Stimulated activated CD4-positive, alpha-beta T cell treated with anti-CD3 and anti-CD28 coated beads, Interleukin-12 subunit alpha, Interleukin-12 subunit beta, amount 100 ng/mL, for 24 hours (primary cell): ENCODE measurements around the gene CHRDL1.

Source experiments
- DNase-seq, 2 experiments: peaks; one replicate each; pipeline ENCODE4 v3.0.0-alpha.2; 2020; ENCODE audit warnings: low read depth in 2 of 2

Gene CHRDL1

DNA sequence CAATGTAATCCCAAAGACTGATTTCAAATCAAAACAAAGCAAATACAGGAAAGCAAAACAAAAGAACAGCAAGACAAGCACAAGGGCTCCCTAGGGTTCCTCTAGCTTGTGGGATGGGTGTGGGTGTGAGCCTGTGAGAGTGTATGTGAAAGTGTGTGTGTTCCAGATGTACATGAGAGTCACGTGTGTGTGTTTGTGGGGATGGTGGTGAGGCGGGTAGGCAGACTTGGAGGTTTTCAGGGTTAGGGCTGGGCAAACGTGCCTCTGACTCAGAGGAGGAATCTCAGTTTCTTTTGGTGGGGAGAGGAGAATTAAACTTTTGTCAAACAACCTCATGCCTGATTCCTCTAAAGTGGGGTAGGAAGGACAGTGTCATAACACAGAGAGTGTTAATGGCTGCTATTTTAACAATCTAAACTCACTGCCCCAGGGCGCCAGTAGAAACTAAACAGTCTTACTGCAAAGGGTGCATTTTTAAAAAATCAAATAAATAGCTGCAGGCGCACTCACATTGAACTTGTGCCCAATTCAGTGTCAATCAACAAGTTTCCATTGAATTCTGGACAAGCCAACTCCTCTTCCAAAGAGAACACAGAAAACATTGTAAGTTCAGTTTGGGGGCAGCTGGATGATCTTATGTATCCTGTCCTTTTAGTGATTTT is 51.8 kb downstream of the CHRDL1 start:
- DNase-seq = no peak

- no peak for DNase-seq
Measured at GRCh38 chrX:110741213-110741796, 54.3 kb downstream of the CHRDL1 start.

GRCh38 chrX:110734894-110735541 is 60.6 kb downstream of the CHRDL1 start:
- DNase-seq = no peak

DNA sequence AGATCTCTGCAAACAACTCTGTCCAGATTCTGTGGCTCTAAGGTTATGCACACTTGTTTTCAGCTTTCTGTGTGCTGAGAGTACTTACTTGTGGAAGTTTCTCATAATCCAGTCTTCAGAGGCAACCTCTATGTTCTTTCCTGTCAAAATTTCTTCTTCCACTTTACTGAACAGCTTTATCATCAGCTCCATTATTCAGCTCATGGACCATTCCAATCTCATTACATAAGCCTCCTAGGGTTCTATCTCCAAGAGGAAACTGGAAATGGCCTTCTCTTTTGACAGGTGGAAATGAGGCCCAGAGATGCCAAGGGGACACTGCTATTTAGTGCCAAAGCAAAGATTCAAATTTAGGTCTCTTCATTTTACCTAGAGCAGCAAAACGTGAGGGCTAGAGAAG is 61.3 kb downstream of the CHRDL1 start:
- DNase-seq = no peak

DNA sequence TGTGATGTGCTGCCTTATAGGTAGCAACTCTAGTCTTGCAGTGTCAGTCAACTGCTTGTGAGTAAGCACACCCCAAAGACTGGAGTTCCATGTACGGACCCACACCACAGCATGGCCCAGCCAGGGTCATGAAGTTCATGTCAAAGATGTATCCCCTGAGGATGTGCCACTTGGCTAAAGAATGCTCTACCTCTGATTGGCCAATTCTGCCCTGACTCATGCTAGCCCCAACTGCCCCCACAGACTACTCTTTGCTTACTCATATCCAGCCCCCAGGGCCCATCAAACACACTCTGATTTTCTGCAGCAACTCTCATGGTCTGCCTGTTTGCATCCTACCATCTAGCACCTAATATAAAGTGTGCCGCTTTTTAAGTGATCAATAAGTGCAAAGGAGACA is 62.5 kb downstream of the CHRDL1 start:
- DNase-seq = no peak

DNA sequence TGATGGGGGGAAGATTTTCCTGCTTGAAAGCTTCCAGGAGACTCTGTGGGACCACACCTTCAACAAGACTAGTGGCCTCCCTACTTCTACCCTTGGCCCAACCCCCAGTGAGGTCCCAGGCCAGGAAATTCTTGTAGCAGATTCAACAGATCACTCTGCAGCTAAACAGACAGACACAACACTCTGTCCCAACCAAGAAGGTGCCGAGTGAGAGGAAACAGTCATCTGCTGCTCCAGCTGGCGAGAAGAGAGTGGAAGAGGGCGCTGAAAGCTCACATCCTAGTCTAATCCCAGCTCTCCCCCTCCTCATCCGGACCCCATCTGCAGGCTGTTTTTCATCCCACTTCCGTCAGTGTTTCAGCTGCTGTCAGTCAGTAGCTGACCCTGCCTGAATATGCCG is 63.4 kb downstream of the CHRDL1 start:
- no peak for DNase-seq

- DNase-seq = no peak
Measured at GRCh38 chrX:110723844-110724243, 71.8 kb downstream of the CHRDL1 start.

DNA sequence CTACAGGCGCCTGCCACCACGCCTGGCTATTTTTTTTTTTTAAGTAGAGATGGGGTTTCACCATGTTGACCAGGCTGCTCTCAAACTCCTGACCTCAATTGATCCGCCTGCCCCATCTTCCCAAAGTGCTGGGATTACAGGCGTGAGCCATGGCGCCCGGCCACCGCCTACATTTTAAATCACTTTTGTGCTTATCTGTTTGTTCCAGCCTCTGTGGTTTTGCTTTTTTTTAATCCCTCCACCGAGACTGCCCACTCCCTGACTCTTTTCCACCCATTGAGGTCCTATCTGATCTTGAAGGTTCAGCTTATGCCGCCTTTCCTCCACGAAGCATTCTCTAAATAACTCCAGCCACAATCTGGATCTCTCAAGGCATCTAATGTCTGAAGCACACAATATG is 73.5 kb downstream of the CHRDL1 start:
- DNase-seq = no peak

DNA sequence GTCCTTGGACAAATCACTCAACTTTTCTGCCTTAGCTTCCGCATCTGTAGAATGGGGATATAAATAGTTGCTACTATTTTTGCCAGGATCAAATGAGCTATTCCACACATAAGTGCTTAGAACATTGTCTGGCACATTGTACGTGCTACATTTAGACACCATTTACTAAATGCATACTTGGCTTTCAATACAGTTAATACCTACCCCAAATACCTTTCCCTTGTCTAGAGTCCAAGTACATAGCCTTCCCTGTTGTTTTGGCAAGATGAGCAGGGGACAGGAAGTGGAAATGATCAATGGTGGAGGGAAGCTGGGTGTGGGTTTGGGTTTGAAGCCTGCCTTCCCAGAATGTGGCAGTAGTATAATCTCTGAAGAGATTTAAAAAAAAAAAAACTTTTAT is 82.0 kb downstream of the CHRDL1 start:
- DNase-seq = no peak

DNA sequence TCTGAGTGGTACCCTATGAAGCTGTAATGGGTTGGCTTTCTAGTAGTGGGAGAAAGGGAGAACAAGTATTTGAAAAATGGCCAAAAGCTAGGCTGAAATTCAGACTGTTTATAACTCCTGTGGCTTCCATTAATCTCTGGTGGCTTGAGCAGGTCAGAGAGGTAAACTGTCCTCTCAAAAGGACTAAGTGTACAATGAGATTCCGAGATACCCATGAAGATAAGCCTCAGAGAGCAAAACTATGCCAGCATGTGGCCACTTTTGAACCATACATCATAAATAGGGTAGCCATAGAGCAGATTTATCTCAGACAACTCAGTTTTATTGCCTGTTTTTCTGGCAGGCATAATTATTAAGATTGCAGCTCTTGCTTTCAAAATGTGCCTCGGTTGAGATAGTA is 89.2 kb downstream of the CHRDL1 start:
- DNase-seq = no peak

DNA sequence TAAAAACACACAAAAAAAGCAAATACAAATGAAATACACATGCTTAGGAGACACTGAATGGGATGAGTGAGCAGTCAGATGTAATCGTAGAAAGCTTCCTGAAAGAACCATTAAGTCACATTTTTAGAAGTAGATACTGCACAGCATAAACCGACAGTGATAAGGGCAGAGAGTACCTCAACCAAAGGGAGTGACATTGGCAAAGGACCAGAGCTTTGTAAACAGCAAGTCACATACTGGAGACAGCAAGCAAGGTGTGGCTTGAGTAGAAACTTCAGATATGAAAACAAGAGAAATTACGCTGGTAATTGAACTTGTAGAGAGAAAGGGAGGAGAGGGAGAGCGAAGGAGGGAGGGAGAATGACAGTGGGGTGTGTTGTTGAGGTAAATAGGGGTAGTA is 92.0 kb downstream of the CHRDL1 start:
- no peak for DNase-seq

DNA sequence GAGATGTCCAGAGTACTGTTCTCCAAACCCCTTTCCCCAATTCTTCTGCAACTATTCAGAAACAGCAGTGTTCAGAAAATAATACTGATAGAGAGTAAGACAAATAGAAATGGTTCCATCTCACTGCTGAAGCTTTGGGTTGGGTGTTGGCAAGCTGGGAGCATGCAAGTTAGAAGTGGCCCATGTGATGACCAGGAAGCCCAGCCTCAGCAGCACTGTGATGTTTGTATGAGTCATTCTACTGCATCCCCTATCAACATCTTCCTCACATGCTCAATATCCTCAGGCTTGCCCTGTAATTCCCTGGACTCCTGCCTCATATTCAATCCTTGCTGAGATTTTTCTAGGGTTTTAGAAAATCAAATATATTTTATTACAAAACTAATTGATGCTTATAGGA is 96.5 kb downstream of the CHRDL1 start:
- no peak for DNase-seq

DNA sequence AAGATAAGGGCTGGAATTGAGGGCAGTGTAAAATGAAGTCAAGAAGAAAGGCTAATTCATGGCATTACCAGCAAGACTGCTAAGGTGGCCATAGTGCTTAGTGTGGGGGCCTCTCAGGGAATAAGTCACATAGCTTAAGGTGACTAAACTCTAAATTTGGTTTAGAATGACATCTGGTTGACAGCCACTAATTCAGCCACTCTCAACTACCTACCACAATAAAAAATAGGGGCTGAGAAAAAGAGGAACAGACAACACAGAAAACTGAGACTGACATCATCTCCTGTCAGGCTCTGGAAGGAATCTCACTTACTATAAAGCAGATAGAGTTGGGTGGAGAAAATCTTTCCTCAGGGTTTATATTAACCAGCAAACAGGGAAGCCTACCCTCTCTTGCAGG is 96.9 kb downstream of the CHRDL1 start:
- no peak for DNase-seq

DNA sequence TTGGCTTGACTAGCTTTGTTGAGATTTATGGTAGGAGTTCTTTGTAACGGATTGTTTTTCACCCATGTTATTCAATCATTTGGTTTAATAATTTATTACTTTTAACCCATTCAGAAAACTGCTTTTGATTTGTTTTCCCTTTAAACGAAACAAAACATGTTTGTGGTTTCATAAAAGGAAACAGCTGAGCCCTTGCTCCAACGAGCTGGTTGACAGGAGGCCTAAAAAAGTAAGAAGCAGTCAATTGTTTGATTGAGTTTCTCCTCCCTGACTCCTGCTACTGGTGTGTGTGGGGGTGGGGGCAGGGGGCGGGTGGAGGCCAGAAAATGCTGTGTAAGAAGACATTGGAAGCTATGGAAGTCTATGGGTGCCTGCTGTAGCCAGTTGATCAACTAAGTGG is 102.8 kb downstream of the CHRDL1 start:
- no peak for DNase-seq

DNA sequence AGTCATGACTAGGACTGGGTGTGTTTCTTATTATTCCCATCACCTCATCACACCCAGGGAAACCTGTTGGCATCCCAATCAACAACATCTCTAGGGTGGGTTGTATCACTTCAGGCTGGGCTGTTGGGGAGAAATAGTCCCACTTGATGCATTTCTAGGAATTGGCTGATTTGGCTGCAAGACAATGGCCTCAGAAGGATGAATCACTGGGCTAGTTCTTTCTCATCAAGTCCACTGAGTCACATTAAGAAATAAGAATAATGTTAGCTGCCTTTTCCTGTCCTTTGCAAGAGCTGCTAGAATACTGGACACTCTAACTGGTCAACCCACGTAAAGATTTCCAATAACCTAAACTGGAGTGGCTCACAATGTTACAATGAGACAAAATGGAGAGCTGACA is 104.2 kb downstream of the CHRDL1 start:
- no peak for DNase-seq

DNA sequence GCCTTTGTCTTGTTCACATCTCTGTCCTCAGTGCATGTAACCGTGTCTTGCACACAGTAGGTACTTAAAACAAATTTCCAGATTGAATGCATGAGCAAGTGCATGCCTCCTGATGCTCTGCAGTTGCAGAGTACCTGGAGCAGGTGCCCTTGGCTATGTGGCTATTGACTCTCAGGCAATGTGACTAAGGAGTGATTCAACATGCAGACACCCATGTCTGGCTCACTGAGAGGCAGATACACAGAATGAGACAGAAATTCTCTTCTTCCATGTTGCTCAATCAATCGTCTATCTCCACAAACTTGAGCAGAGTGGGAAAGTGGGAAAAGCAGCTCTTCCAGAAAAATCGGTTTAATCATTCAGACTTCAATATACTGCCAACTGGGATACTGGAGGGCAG is 111.0 kb downstream of the CHRDL1 start:
- DNase-seq = no peak

GRCh38 chrX:110683925-110684324 is 111.7 kb downstream of the CHRDL1 start:
- DNase-seq = no peak

DNA sequence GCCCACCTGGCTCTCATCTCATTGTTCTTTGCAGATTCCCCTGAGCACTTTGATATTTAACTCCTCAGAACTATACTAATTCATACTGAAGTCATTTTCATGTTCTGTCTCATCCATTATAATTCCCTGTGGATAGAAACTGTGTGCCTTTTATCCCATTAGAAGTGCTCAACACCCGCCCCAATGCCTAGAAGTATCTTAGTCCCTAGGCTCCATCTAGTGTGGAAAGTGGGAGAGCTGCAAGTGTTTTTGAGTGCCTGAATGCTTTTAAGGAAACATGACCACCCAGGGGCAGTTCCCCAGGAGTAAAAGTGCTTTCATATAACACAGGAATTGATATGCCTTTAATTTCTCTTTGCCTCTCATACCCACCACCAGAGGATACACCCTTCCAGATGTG is 117.0 kb downstream of the CHRDL1 start:
- no peak for DNase-seq

DNA sequence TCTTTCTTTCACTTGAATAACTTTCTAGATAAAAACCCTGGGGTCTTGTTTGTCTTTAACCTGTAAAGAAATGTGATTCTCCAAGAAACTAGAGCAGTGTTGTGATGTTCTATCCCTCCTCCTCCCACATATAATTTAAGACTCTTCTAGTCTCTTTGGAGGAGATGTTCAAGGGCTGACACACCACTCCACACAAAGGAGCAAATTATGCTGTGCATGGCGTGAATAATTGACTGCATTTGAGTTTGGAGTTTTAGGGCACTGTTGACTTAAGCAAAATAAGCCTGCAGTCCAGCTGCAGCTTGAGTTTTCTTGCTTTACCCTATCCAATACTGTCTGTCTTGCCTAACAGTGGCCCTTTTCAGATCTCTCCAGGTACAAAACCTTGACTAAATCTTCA is 119.7 kb downstream of the CHRDL1 start:
- DNase-seq = no peak

DNA sequence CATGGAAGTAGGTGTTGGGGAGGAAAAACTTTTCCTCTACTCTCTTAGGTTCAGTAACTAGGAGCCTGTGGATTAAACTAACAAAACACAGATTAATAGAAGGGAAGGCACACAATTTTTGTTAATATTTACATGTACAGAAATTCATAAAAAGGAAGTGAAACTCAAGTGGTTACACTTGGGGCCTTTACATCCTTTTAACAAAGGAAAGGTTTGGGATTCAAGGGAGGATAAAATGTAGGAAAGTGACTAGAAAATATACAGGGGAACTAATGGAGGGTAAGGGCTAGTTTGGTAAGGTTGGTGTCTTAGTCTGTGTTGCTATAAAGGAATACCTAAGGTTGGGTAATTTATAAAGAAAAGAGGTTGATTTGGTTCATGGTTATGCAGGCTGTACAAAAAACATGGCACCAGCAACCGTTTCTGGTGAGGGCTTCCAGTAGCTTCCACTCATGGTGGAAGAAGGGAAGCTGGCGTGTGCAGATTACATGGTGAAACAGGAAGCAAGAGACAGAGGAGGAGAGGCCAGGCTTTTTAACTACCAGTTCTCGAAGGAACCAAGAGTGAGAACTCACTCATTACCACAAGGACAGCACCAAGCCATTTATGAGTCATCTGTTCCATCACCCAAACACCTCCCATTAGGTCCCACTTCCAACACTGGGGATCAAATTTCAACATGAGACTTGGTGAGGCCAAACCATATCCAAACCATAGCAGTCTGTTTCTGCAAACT is 124.4 kb downstream of the CHRDL1 start:
- no peak for DNase-seq

GRCh38 chrX:110669572-110669971 is 126.0 kb downstream of the CHRDL1 start:
- no peak for DNase-seq

DNA sequence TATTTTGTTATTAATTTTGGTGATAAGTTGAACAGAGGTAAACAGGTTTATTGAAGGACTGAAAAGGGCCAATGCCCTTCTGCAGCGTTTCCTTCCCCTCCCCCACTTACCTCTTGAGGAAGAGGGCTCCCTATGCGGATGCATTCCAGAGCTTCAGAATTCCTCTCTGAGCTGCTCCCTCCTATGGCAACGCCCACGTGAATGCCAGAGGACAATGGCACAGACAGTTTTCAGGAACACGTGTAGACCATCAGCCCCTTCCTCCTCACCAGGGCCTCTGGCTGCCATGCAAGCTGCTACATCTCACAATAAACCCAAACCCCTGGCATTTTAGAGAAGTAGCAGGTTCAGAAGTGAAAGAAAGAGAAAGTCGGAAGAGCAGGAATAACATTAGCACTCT is 127.9 kb downstream of the CHRDL1 start:
- no peak for DNase-seq
